ENCODE data around the gene TMPRSS4.

DNA sequence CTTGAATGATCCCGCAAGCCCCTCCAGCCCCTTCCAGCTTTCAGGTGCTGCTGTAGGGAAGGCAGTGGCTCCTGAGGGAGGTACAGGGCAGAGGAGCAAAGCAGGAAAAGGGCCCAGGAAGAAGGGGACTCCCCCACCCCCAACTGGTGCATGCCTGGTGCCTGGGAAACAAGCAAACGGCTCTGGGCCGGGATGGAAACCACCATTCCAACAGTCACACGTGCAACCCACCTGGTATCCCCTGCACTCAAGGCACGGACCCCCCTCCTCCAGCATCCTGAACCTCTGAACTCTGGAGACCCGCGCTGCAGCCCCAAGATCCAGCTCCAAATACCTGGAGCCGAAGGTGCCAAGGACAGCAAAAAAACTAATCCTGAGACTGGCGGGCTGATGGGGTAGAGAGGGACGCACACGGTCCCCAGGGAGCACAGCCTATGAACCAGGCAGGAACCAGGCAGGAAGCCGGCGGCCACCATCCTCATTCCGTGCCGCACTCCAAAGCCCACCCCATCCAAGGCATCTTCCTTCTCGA is 75.2 kb downstream of the TMPRSS4 start:
- TF ChIP-seq, protein P1, sequence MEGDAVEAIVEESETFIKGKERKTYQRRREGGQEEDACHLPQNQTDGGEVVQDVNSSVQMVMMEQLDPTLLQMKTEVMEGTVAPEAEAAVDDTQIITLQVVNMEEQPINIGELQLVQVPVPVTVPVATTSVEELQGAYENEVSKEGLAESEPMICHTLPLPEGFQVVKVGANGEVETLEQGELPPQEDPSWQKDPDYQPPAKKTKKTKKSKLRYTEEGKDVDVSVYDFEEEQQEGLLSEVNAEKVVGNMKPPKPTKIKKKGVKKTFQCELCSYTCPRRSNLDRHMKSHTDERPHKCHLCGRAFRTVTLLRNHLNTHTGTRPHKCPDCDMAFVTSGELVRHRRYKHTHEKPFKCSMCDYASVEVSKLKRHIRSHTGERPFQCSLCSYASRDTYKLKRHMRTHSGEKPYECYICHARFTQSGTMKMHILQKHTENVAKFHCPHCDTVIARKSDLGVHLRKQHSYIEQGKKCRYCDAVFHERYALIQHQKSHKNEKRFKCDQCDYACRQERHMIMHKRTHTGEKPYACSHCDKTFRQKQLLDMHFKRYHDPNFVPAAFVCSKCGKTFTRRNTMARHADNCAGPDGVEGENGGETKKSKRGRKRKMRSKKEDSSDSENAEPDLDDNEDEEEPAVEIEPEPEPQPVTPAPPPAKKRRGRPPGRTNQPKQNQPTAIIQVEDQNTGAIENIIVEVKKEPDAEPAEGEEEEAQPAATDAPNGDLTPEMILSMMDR (IDR thresholded peaks at IDR 0.05) = no peak
- TF ChIP-seq POLR2A (IDR thresholded peaks at IDR 0.05) = no peak

Measured in right lobe of liver (tissue), 4 donors.